ENCODE results near the gene MESP1.

- no peak for TF ChIP-seq POLR2A (IDR thresholded peaks at IDR 0.05)
- TF ChIP-seq CTCF (IDR thresholded peaks at IDR 0.05) = no peak
Observed at GRCh38 chr15:89774492-89774891, 23.4 kb upstream of the MESP1 start.
